HUES6 (cell line): ENCODE results near the gene CLIP1.
"Not testable (repeated sequence)": the region's sequence is repeated elsewhere in the genome, so short reads cannot be mapped to it uniquely, and the experiment has no call there.

Source experiments
- H3K27ac ChIP-seq: 2 replicates; pipeline ENCODE4 v1.7.0; 2013; ENCODE audit warnings: low read depth, mild to moderate bottlenecking, low read length, inconsistent platforms
- H3K27me3 ChIP-seq: 2 replicates; pipeline ENCODE4 v1.6.1; 2013; ENCODE audit warnings: low read length; ENCODE audit not compliant: control insufficient read depth, insufficient read depth
- H3K36me3 ChIP-seq: 2 replicates; pipeline ENCODE4 v1.6.1; 2013; ENCODE audit warnings: low read length; ENCODE audit not compliant: control insufficient read depth, insufficient read depth
- H3K4me1 ChIP-seq: 2 replicates; pipeline ENCODE4 v1.6.1; 2013; ENCODE audit warnings: low read length; ENCODE audit not compliant: control insufficient read depth, insufficient read depth
- H3K4me3 ChIP-seq: 2 replicates; pipeline ENCODE4 v1.5.1; 2013; ENCODE audit warnings: low read depth, low read length
- H3K9ac ChIP-seq: one replicate; pipeline ENCODE4 v1.6.1; 2013; ENCODE audit warnings: mild to moderate bottlenecking, low read length
- H3K9me3 ChIP-seq: 2 replicates; pipeline ENCODE4 v1.6.1; 2013; ENCODE audit warnings: low read depth, low read length; ENCODE audit not compliant: control insufficient read depth, insufficient read depth

The CLIP1 gene

GRCh38 chr12:122457627-122458026 is 35.2 kb upstream of the CLIP1 start:
- no peak overlapping the region for H3K4me3 ChIP-seq
- H3K4me1 ChIP-seq: peaks cover 3% of the 10 kb centered on the region; the same call in 1 of the 2 replicates
- no peak overlapping the region for H3K9ac ChIP-seq
- H3K27me3 ChIP-seq: no peaks in the 10 kb centered on the region
- no peaks in the 10 kb centered on the region for H3K9me3 ChIP-seq
- H3K27ac ChIP-seq: no peak overlapping the region
- no peaks in the 10 kb centered on the region for H3K36me3 ChIP-seq

GRCh38 chr12:122454739-122455138 is 32.3 kb upstream of the CLIP1 start:
- H3K36me3 ChIP-seq: no peaks in the 10 kb centered on the region
- H3K27ac ChIP-seq: no peak overlapping the region
- no peaks in the 10 kb centered on the region for H3K9me3 ChIP-seq
- H3K27me3 ChIP-seq: no peaks in the 10 kb centered on the region
- peaks cover 3% of the 10 kb centered on the region; the same call in 1 of the 2 replicates for H3K4me1 ChIP-seq
- H3K4me3 ChIP-seq: no peak overlapping the region
- H3K9ac ChIP-seq: no peak overlapping the region

GRCh38 chr12:122454250-122454721 is 31.8 kb upstream of the CLIP1 start:
- Histone ChIP-seq H3K9me3 (no peaks in the 10 kb centered on the region), H3K36me3 (no peaks in the 10 kb centered on the region), H3K27me3 (no peaks in the 10 kb centered on the region), H3K27ac (no peak overlapping the region), H3K4me3 (no peak overlapping the region), H3K9ac (no peak overlapping the region), H3K4me1 (peaks cover 3% of the 10 kb centered on the region; the same call in 1 of the 2 replicates)

- Histone ChIP-seq H3K27ac (no peak overlapping the region), H3K36me3 (no peaks in the 10 kb centered on the region), H3K4me3 (no peak overlapping the region), H3K9me3 (no peaks in the 10 kb centered on the region), H3K9ac (no peak overlapping the region), H3K27me3 (no peaks in the 10 kb centered on the region), H3K4me1 (peaks cover 3% of the 10 kb centered on the region; the same call in 1 of the 2 replicates)
Observed at GRCh38 chr12:122452701-122453285, 30.3 kb upstream of the CLIP1 start.

- Histone ChIP-seq H3K36me3 (no peaks in the 10 kb centered on the region), H3K27ac (no peak overlapping the region), H3K4me1 (peaks cover 3% of the 10 kb centered on the region; the same call in 1 of the 2 replicates), H3K4me3 (no peak overlapping the region), H3K9ac (no peak overlapping the region), H3K9me3 (no peaks in the 10 kb centered on the region), H3K27me3 (no peaks in the 10 kb centered on the region)
Observed at GRCh38 chr12:122449317-122449716, 26.8 kb upstream of the CLIP1 start.

GRCh38 chr12:122447825-122448224 is 25.4 kb upstream of the CLIP1 start:
- not testable (repeated sequence) for H3K9ac ChIP-seq, H3K27me3 ChIP-seq, H3K27ac ChIP-seq, H3K9me3 ChIP-seq, H3K4me1 ChIP-seq, H3K4me3 ChIP-seq, H3K36me3 ChIP-seq

GRCh38 chr12:122446390-122446789 is 23.9 kb upstream of the CLIP1 start:
- H3K4me3 ChIP-seq: not testable (repeated sequence)

GRCh38 chr12:122444071-122444470 is 21.6 kb upstream of the CLIP1 start:
- not testable (repeated sequence) for H3K9me3 ChIP-seq, H3K27ac ChIP-seq, H3K4me3 ChIP-seq, H3K9ac ChIP-seq, H3K27me3 ChIP-seq, H3K36me3 ChIP-seq, H3K4me1 ChIP-seq

More at GRCh38 chr12:122446390-122446789, 23.9 kb upstream of the CLIP1 start:
- H3K27me3 ChIP-seq, H3K4me1 ChIP-seq, H3K9me3 ChIP-seq, H3K27ac ChIP-seq, H3K9ac ChIP-seq, H3K36me3 ChIP-seq: not testable (repeated sequence)

- not testable (repeated sequence) for H3K4me1 ChIP-seq, H3K9me3 ChIP-seq, H3K27me3 ChIP-seq, H3K9ac ChIP-seq, H3K4me3 ChIP-seq, H3K36me3 ChIP-seq, H3K27ac ChIP-seq
Observed at GRCh38 chr12:122438822-122439221, 16.4 kb upstream of the CLIP1 start.

GRCh38 chr12:122437656-122438121 is 15.2 kb upstream of the CLIP1 start:
- H3K9me3 ChIP-seq: no peaks in the 10 kb centered on the region
- H3K27me3 ChIP-seq: no peaks in the 10 kb centered on the region
- H3K4me3 ChIP-seq: no peak overlapping the region
- no peak overlapping the region for H3K9ac ChIP-seq
- no peak overlapping the region for H3K27ac ChIP-seq
- no peaks in the 10 kb centered on the region for H3K36me3 ChIP-seq
- H3K4me1 ChIP-seq: no peaks in the 10 kb centered on the region

- Histone ChIP-seq H3K4me1 (no peaks in the 10 kb centered on the region), H3K27ac (no peak overlapping the region), H3K36me3 (no peaks in the 10 kb centered on the region), H3K9ac (no peak overlapping the region), H3K27me3 (no peaks in the 10 kb centered on the region), H3K4me3 (no peak overlapping the region), H3K9me3 (no peaks in the 10 kb centered on the region)
Observed at GRCh38 chr12:122435186-122435585, 12.7 kb upstream of the CLIP1 start.
